Natural killer cell (primary cell): ENCODE results near the gene AMPD1. TPM values are rescaled to one million over a fixed set of nuclear protein-coding genes. Genes with fewer than 3 reads are reported as not detected.
A peak's percentile ranks its signal among the peaks of the same experiment; 100 is the strongest.

ENCODE experiments used
- ATAC-seq, 3 donors: fragments of 150-1000 bp in 2 of 3; fragments of 200-7000 bp in 1 of 3; cut with Tn5 transposase; 1 replicate in 1 of 3; 2 replicates in 2 of 3; pipeline ENCODE4 v1.10.0; 2021; ENCODE audit warnings: mild to moderate bottlenecking in 2 of 3, moderate library complexity in 2 of 3
- DNase-seq, 2 donors: peaks; one replicate each; pipeline versions ENCODE4 v3.0.0 to v3.0.0-alpha.2; 2013 to 2021; ENCODE audit warnings: mixed read lengths in 1 of 2
- H3K27ac ChIP-seq: one replicate; pipeline ENCODE4 v1.5.1; 2013; ENCODE audit warnings: mild to moderate bottlenecking, low read length
- H3K27me3 ChIP-seq: one replicate; pipeline ENCODE4 v1.6.1; 2013; ENCODE audit warnings: low read length; ENCODE audit not compliant: control insufficient read depth, insufficient read depth
- H3K36me3 ChIP-seq: one replicate; pipeline ENCODE4 v1.6.1; 2013; ENCODE audit warnings: low read length; ENCODE audit not compliant: control insufficient read depth, insufficient read depth
- H3K4me1 ChIP-seq: one replicate; pipeline ENCODE4 v1.6.1; 2013; ENCODE audit warnings: low read length; ENCODE audit not compliant: control insufficient read depth, insufficient read depth
- H3K4me3 ChIP-seq: one replicate; pipeline ENCODE4 v1.5.1; 2013; ENCODE audit warnings: low read length
- H3K9me3 ChIP-seq: one replicate; pipeline ENCODE4 v1.6.1; 2013; ENCODE audit warnings: low read length; ENCODE audit not compliant: control insufficient read depth, insufficient read depth
- H3K27ac Mint-ChIP-seq, 2 donors: one replicate each; pipeline ENCODE4 v1.8.0; 2022; ENCODE audit warnings: mild to moderate bottlenecking in 2 of 2, mixed read lengths in 2 of 2, moderate library complexity in 1 of 2
- H3K27me3 Mint-ChIP-seq, 2 donors: one replicate each; pipeline ENCODE4 v1.8.0; 2022; ENCODE audit warnings: low read depth in 2 of 2, mixed read lengths in 2 of 2
- H3K36me3 Mint-ChIP-seq: one replicate; pipeline ENCODE4 v1.8.0; 2022; ENCODE audit warnings: mixed read lengths
- H3K4me1 Mint-ChIP-seq, 2 donors: one replicate each; pipeline ENCODE4 v1.8.0; 2022; ENCODE audit warnings: mixed read lengths in 2 of 2
- H3K4me3 Mint-ChIP-seq: one replicate; pipeline ENCODE4 v1.8.0; 2022; ENCODE audit warnings: mild to moderate bottlenecking, moderate library complexity, mixed read lengths
- H3K9me3 Mint-ChIP-seq, 2 donors: one replicate each; pipeline ENCODE4 v1.8.0; 2022; ENCODE audit warnings: mixed read lengths in 2 of 2
- CTCF ChIP-seq: fragments of 200-600 bp; IDR thresholded peaks from one replicate; pipeline ENCODE4 v1.8.0; 2022; ENCODE audit warnings: antibody characterized with exemption
- WGBS: methylation state at CpG from one replicate; pipeline ENCODE4 v1.1.7; 2013; ENCODE audit warnings: missing lambda C conversion rate; ENCODE audit not compliant: insufficient coverage; 5-methylcytosine and 5-hydroxymethylcytosine counted together
- intact Hi-C: fragments of 100-400 bp; cut with micrococcal nuclease; formaldehyde crosslinking; loops from one replicate; pipeline ENCODE4 v1.14.2; 2022
- total RNA-seq, 4 donors: library from RNA; stranded (reverse); fragments of 120-200 nt in 1 of 4; gene quantifications; one replicate each; pipeline versions ENCODE4 v1.2.3 to v1.2.4, GENCODE V29; 2013 to 2022

AMPD1 gene
- total RNA-seq, 3 donors from 2014 or later (not counting 1 experiment from before 2014, with no cell fraction given): not detected

GRCh38 chr1:114725230-114725629 is 29.9 kb upstream of the AMPD1 start:
- Mint-ChIP-seq H3K36me3 (peaks cover 47% of the 10 kb centered on the region), H3K27ac (peak overlapping the region in 1 of 2 donors; percentile 8), H3K9me3 (no peaks in the 10 kb centered on the region), H3K27me3 (no peaks in the 10 kb centered on the region), H3K4me1 (peaks cover 0 to 3% of the 10 kb centered on the region in 2 donors), H3K4me3 (no peak overlapping the region)
- intact Hi-C loops: no loop called here
- ATAC-seq (no peak), DNase-seq (no peak)
- no peaks in the 10 kb centered on the region for H3K27me3 ChIP-seq
- peaks cover 92% of the 10 kb centered on the region for H3K36me3 ChIP-seq
- no peak overlapping the region for H3K4me3 ChIP-seq
- 94% methylated on average over 1 of the region's 1 CpG for WGBS
- no peaks in the 10 kb centered on the region for H3K9me3 ChIP-seq
- no peak overlapping the region for H3K27ac ChIP-seq
- TF ChIP-seq CTCF: no peak
- no peaks in the 10 kb centered on the region for H3K4me1 ChIP-seq

- Histone ChIP-seq H3K27ac (no peak overlapping the region), H3K4me3 (no peak overlapping the region), H3K27me3 (no peaks in the 10 kb centered on the region), H3K36me3 (peaks cover 93% of the 10 kb centered on the region), H3K9me3 (no peaks in the 10 kb centered on the region), H3K4me1 (no peaks in the 10 kb centered on the region)
- ATAC-seq: no peak
- peak overlapping the region; percentile 1 to 45 for H3K27ac Mint-ChIP-seq
- H3K4me3 Mint-ChIP-seq: no peak overlapping the region
- intact Hi-C loops: no loop called here
- peaks cover 0 to 3% of the 10 kb centered on the region in 2 donors for H3K4me1 Mint-ChIP-seq
- H3K36me3 Mint-ChIP-seq: peaks cover 50% of the 10 kb centered on the region
- DNase-seq: no peak
- H3K27me3 Mint-ChIP-seq: no peaks in the 10 kb centered on the region
- 100% methylated on average over 1 of the region's 1 CpG for WGBS
- H3K9me3 Mint-ChIP-seq: no peaks in the 10 kb centered on the region
- TF ChIP-seq CTCF: no peak
Measured at GRCh38 chr1:114723915-114724314, 28.6 kb upstream of the AMPD1 start.

GRCh38 chr1:114723457-114723856 is 28.1 kb upstream of the AMPD1 start:
- no peak overlapping the region for H3K4me3 Mint-ChIP-seq
- H3K4me3 ChIP-seq: no peak overlapping the region
- peaks cover 0 to 3% of the 10 kb centered on the region in 2 donors for H3K4me1 Mint-ChIP-seq
- no peaks in the 10 kb centered on the region for H3K4me1 ChIP-seq
- H3K27ac ChIP-seq: no peak overlapping the region
- no peaks in the 10 kb centered on the region for H3K27me3 Mint-ChIP-seq
- no peak for DNase-seq
- H3K36me3 Mint-ChIP-seq: peaks cover 54% of the 10 kb centered on the region
- no peak for TF ChIP-seq CTCF
- intact Hi-C loops: no loop called here
- no peaks in the 10 kb centered on the region for H3K27me3 ChIP-seq
- WGBS: 33% methylated on average over 1 of the region's 1 CpG
- no peaks in the 10 kb centered on the region for H3K9me3 ChIP-seq
- H3K9me3 Mint-ChIP-seq: no peaks in the 10 kb centered on the region
- ATAC-seq: no peak
- H3K27ac Mint-ChIP-seq: peak overlapping the region in 1 of 2 donors; percentile 45
- peaks cover 93% of the 10 kb centered on the region for H3K36me3 ChIP-seq

- no peaks in the 10 kb centered on the region for H3K9me3 Mint-ChIP-seq
- H3K27me3 Mint-ChIP-seq: no peaks in the 10 kb centered on the region
- no peaks in the 10 kb centered on the region for H3K9me3 ChIP-seq
- H3K4me1 Mint-ChIP-seq: peaks cover 16 to 18% of the 10 kb centered on the region in 2 donors
- H3K4me3 ChIP-seq: no peak overlapping the region
- TF ChIP-seq CTCF: no peak
- H3K27me3 ChIP-seq: no peaks in the 10 kb centered on the region
- peak overlapping the region in 1 of 2 donors; percentile 63 for H3K27ac Mint-ChIP-seq
- peaks cover 48% of the 10 kb centered on the region for H3K36me3 Mint-ChIP-seq
- ATAC-seq (no peak), DNase-seq (no peak)
- intact Hi-C loops: no loop called here
- no peak overlapping the region for H3K4me3 Mint-ChIP-seq
- 99% methylated on average over 4 of the region's 4 CpGs for WGBS
- H3K4me1 ChIP-seq: peaks cover 11% of the 10 kb centered on the region
- H3K36me3 ChIP-seq: peaks cover 76% of the 10 kb centered on the region
- H3K27ac ChIP-seq: no peak overlapping the region
Measured at GRCh38 chr1:114720492-114720891, 25.1 kb upstream of the AMPD1 start.
